ENCODE measurements around the gene RPL18A.

The RPL18A gene

GRCh38 chr19:17829855-17830566, 29.7 kb upstream of the RPL18A start:
- peaks cover 5 to 13% of the 10 kb centered on the region in 2 donors for H3K4me1 ChIP-seq (ENCODE audit: control insufficient read depth in 2 of 2, insufficient read depth in 1 of 2, low read depth in 1 of 2, low read length in 2 of 2)
- H2BK12ac ChIP-seq (ENCODE audit: low read length): peak overlapping the region; percentile 73
- H3K36me3 ChIP-seq (replicated peaks in 1 of 2; ENCODE audit: control insufficient read depth in 2 of 2, insufficient read depth in 2 of 2, low read length in 2 of 2): no peaks in the 10 kb centered on the region
- H3K18ac ChIP-seq (ENCODE audit: low read length): peak overlapping the region; percentile 96
- peak overlapping the region; percentile 15 to 80 for H3K4me3 ChIP-seq (ENCODE audit: low read length in 2 of 2)
- peak overlapping the region; percentile 97 for H2BK15ac ChIP-seq (ENCODE audit: low read length)
- no peak overlapping the region for H4K8ac ChIP-seq (ENCODE audit: low read depth, low read length)
- H3K27me3 ChIP-seq (ENCODE audit: control insufficient read depth in 3 of 3, insufficient read depth in 3 of 3, low read depth in 1 of 3, low read length in 3 of 3): no peaks in the 10 kb centered on the region
- peak overlapping the region; percentile 86 for H2AFZ ChIP-seq (ENCODE audit: low read length)
- peak overlapping the region; percentile 93 for H2BK5ac ChIP-seq (ENCODE audit: low read length)
- peak; percentile 72 for DNase-seq (ENCODE audit: low spot score)
- no peaks in the 10 kb centered on the region for H3K9me3 ChIP-seq (replicated peaks in 1 of 2; ENCODE audit: control insufficient read depth in 2 of 2, insufficient read depth in 1 of 2, low read depth in 1 of 2, low read length in 2 of 2)
- H3K14ac ChIP-seq (ENCODE audit: low read length): no peak overlapping the region
- peak overlapping the region; percentile 17 for H3K23ac ChIP-seq (ENCODE audit: low read depth, low read length, poor library complexity)
- no peak overlapping the region for H3K4ac ChIP-seq (ENCODE audit: low read length)
- no peak overlapping the region for H4K91ac ChIP-seq (ENCODE audit: low read depth, low read length, poor library complexity)
- peak overlapping the region; percentile 87 for H3K9ac ChIP-seq (ENCODE audit: low read depth, low read length, poor library complexity)
- H2BK120ac ChIP-seq (ENCODE audit: low read depth, low read length): no peak overlapping the region
- H3K27ac ChIP-seq (replicated peaks; ENCODE audit: low read length): peak overlapping the region; percentile 96
- H3K79me1 ChIP-seq (ENCODE audit: low read depth, low read length): no peaks in the 10 kb centered on the region
- peak overlapping the region; percentile 89 for H3K4me2 ChIP-seq (ENCODE audit: insufficient read depth, low read length, poor library complexity, severe bottlenecking)
- no CpG with 5 or more reads among the region's 29 CpGs for WGBS, 2 donors (ENCODE audit: extremely low coverage in 2 of 2, insufficient read length in 2 of 2, insufficient replicate concordance in 1 of 2)
- no peak overlapping the region for H2AK5ac ChIP-seq (ENCODE audit: low read depth, low read length)

DNA sequence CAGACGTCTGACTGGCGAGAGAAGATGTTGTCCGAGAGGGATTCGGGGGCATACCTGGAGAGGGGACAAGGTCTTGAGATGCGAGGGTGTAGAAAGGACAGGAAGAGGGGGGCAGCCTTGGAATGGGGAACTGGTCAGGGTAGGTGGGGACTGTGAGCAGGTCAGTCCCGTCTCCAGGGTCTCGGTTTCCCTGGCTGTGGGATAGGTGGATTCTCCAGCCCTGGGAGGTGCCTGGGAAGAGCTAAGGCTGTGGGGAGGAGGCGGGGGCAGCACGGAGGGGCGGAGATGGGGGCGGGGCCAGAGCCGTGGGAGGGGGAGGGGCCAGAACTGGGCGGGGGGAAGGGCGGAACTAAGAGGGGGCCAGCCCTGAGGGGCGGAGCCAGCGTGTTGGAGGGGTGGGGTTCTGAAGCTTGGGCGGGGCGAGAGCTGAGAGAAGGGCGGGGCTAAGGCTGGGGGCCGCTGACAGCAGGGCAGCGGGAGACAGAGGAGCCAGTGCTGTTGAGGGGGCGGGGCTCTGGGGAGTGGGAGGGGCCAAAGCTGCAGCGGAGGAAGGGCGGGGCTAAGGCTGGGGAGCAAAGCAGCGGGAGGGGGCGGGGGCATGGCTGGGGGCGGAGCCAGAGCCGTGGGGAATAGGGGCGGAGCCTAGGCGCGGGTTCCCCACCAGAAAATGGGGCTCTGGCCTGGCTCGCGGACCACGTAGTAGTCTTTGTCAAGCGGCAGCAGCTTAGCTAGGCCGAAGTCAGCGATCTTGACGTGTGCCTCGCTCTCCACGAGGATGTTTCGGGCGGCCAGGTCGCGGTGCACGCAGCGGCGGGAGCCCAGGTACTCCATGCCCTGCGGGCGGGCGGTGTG, 28.9 kb upstream of the RPL18A start:
- H3K4me2 ChIP-seq (ENCODE audit: insufficient read depth, low read length, poor library complexity, severe bottlenecking): peak overlapping the region; percentile 89
- DNase-seq (ENCODE audit: low spot score): peak; percentile 84
- no peaks in the 10 kb centered on the region for H3K36me3 ChIP-seq (replicated peaks in 1 of 2; ENCODE audit: control insufficient read depth in 2 of 2, insufficient read depth in 2 of 2, low read length in 2 of 2)
- peak overlapping the region; percentile 56 for H2BK120ac ChIP-seq (ENCODE audit: low read depth, low read length)
- H2AFZ ChIP-seq (ENCODE audit: low read length): peak overlapping the region; percentile 86
- peak overlapping the region; percentile 96 for H3K27ac ChIP-seq (replicated peaks; ENCODE audit: low read length)
- no peak overlapping the region for H3K4ac ChIP-seq (ENCODE audit: low read length)
- peak overlapping the region; percentile 94 for H2BK12ac ChIP-seq (ENCODE audit: low read length)
- peak overlapping the region; percentile 87 for H3K9ac ChIP-seq (ENCODE audit: low read depth, low read length, poor library complexity)
- H3K4me1 ChIP-seq (ENCODE audit: control insufficient read depth in 2 of 2, insufficient read depth in 1 of 2, low read depth in 1 of 2, low read length in 2 of 2): peaks cover 7 to 19% of the 10 kb centered on the region in 2 donors
- no peaks in the 10 kb centered on the region for H3K79me1 ChIP-seq (ENCODE audit: low read depth, low read length)
- peak overlapping the region; percentile 38 for H3K14ac ChIP-seq (ENCODE audit: low read length)
- H3K23ac ChIP-seq (ENCODE audit: low read depth, low read length, poor library complexity): peak overlapping the region; percentile 96
- H3K9me3 ChIP-seq (replicated peaks in 1 of 2; ENCODE audit: control insufficient read depth in 2 of 2, insufficient read depth in 1 of 2, low read depth in 1 of 2, low read length in 2 of 2): no peaks in the 10 kb centered on the region
- peak overlapping the region; percentile 96 for H3K18ac ChIP-seq (ENCODE audit: low read length)
- no peak overlapping the region for H4K8ac ChIP-seq (ENCODE audit: low read depth, low read length)
- H3K4me3 ChIP-seq (ENCODE audit: low read length in 2 of 2): peak overlapping the region; percentile 15 to 80
- peaks cover 0 to 3% (median 0%) of the 10 kb centered on the region in 3 experiments for H3K27me3 ChIP-seq (ENCODE audit: control insufficient read depth in 3 of 3, insufficient read depth in 3 of 3, low read depth in 1 of 3, low read length in 3 of 3)
- H2BK15ac ChIP-seq (ENCODE audit: low read length): peak overlapping the region; percentile 97
- peak overlapping the region; percentile 97 for H2AK5ac ChIP-seq (ENCODE audit: low read depth, low read length)
- H4K91ac ChIP-seq (ENCODE audit: low read depth, low read length, poor library complexity): no peak overlapping the region
- H2BK5ac ChIP-seq (ENCODE audit: low read length): peak overlapping the region; percentile 93
- WGBS, 2 donors (ENCODE audit: extremely low coverage in 2 of 2, insufficient read length in 2 of 2, insufficient replicate concordance in 1 of 2): no CpG with 5 or more reads among the region's 50 CpGs

GRCh38 chr19:17831419-17831888, 28.3 kb upstream of the RPL18A start:
- DNase-seq (ENCODE audit: low spot score): no peak
- H2AK5ac ChIP-seq (ENCODE audit: low read depth, low read length): peak overlapping the region; percentile 97
- H3K14ac ChIP-seq (ENCODE audit: low read length): peak overlapping the region; percentile 71
- no peaks in the 10 kb centered on the region for H3K79me1 ChIP-seq (ENCODE audit: low read depth, low read length)
- peaks cover 7 to 19% of the 10 kb centered on the region in 2 donors for H3K4me1 ChIP-seq (ENCODE audit: control insufficient read depth in 2 of 2, insufficient read depth in 1 of 2, low read depth in 1 of 2, low read length in 2 of 2)
- peak overlapping the region; percentile 96 for H3K23ac ChIP-seq (ENCODE audit: low read depth, low read length, poor library complexity)
- peak overlapping the region; percentile 53 for H2BK5ac ChIP-seq (ENCODE audit: low read length)
- no peaks in the 10 kb centered on the region for H3K9me3 ChIP-seq (replicated peaks in 1 of 2; ENCODE audit: control insufficient read depth in 2 of 2, insufficient read depth in 1 of 2, low read depth in 1 of 2, low read length in 2 of 2)
- H3K4me2 ChIP-seq (ENCODE audit: insufficient read depth, low read length, poor library complexity, severe bottlenecking): peak overlapping the region; percentile 40
- H3K4me3 ChIP-seq (ENCODE audit: low read length in 2 of 2): peak overlapping the region in 1 of 2 donors; percentile 75
- no peak overlapping the region for H4K91ac ChIP-seq (ENCODE audit: low read depth, low read length, poor library complexity)
- H2BK120ac ChIP-seq (ENCODE audit: low read depth, low read length): peak overlapping the region; percentile 56
- H2AFZ ChIP-seq (ENCODE audit: low read length): peak overlapping the region; percentile 62
- H2BK12ac ChIP-seq (ENCODE audit: low read length): peak overlapping the region; percentile 94
- H2BK15ac ChIP-seq (ENCODE audit: low read length): peak overlapping the region; percentile 69
- H3K9ac ChIP-seq (ENCODE audit: low read depth, low read length, poor library complexity): no peak overlapping the region
- no peak overlapping the region for H4K8ac ChIP-seq (ENCODE audit: low read depth, low read length)
- H3K27me3 ChIP-seq (ENCODE audit: control insufficient read depth in 3 of 3, insufficient read depth in 3 of 3, low read depth in 1 of 3, low read length in 3 of 3): peaks cover 0 to 5% (median 0%) of the 10 kb centered on the region in 3 experiments
- H3K4ac ChIP-seq (ENCODE audit: low read length): peak overlapping the region; percentile 53
- no peaks in the 10 kb centered on the region for H3K36me3 ChIP-seq (replicated peaks in 1 of 2; ENCODE audit: control insufficient read depth in 2 of 2, insufficient read depth in 2 of 2, low read length in 2 of 2)
- H3K27ac ChIP-seq (replicated peaks; ENCODE audit: low read length): peak overlapping the region; percentile 32
- H3K18ac ChIP-seq (ENCODE audit: low read length): peak overlapping the region; percentile 96
- no CpG with 5 or more reads among the region's 25 CpGs for WGBS, 2 donors (ENCODE audit: extremely low coverage in 2 of 2, insufficient read length in 2 of 2, insufficient replicate concordance in 1 of 2)

Data from neuronal stem cell (in vitro differentiated cells).